ENCODE measurements around the gene FOXN3.

DNA sequence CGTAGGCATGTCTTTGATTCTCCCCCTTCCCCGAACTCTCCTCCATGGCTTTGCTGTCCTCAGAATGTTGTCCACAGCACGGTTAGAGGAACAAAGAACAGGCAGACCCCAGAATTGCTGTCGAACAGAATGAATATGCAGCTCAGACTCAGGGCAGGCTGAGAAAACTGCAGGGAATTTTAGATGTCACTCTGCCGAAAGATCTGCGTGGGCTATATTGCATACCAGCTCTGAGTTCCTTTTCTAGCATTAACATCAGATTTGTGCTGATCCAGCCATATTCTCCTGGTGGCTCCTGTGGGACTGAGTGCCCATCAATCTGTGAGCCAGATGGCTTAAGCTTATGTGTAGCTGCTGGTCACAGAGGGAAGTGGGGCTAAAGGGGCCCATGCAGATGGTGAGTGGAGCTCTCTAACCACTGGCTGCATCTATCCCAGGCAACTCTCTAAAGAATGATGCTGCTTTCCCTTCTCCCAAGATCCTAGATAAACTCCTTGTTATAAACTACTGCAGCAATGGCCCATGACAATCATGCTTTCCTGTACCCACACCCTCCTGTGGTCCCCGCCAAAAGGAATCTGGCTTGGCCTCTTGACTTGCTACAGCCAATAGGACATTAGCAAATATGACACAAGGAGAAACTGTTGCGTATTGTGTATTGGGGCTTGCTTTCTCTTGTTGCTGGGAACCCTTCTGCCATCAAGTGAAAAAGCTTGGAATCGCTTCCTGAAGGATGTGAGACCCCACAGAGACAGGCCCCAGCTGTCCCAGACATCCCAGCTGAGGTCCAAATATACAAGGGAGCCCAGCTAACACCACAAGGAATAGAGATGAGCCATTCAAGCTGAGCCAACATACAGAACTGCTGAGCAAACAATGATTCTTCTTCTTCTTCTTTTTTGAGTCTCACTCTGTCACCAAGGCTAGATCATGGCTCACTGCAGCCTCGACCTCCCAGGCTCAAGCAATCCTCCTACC lies 101.3 kb downstream of the FOXN3 start:
- TF ChIP-seq, protein P1, sequence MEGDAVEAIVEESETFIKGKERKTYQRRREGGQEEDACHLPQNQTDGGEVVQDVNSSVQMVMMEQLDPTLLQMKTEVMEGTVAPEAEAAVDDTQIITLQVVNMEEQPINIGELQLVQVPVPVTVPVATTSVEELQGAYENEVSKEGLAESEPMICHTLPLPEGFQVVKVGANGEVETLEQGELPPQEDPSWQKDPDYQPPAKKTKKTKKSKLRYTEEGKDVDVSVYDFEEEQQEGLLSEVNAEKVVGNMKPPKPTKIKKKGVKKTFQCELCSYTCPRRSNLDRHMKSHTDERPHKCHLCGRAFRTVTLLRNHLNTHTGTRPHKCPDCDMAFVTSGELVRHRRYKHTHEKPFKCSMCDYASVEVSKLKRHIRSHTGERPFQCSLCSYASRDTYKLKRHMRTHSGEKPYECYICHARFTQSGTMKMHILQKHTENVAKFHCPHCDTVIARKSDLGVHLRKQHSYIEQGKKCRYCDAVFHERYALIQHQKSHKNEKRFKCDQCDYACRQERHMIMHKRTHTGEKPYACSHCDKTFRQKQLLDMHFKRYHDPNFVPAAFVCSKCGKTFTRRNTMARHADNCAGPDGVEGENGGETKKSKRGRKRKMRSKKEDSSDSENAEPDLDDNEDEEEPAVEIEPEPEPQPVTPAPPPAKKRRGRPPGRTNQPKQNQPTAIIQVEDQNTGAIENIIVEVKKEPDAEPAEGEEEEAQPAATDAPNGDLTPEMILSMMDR (IDR thresholded peaks at IDR 0.05) = no peak
- TF ChIP-seq POLR2AphosphoS5 (IDR thresholded peaks at IDR 0.05) = no peak
